Kidney epithelial cell (primary cell): ENCODE results near the gene SRCIN1. TPM values are rescaled to one million over a fixed set of nuclear protein-coding genes. Genes with fewer than 3 reads are reported as not detected.
A peak's percentile ranks its signal among the peaks of the same experiment; 100 is the strongest.
"Not testable (repeated sequence)": the region's sequence is repeated elsewhere in the genome, so short reads cannot be mapped to it uniquely, and the experiment has no call there.

Experiments used
- DNase-seq: peaks from one replicate; pipeline ENCODE4 v3.0.0-alpha.2; 2010; ENCODE audit warnings: low read depth
- H3K27me3 ChIP-seq: 2 replicates; pipeline ENCODE4 v1.6.0; 2011; ENCODE audit warnings: low read length; ENCODE audit not compliant: control insufficient read depth, insufficient read depth
- H3K36me3 ChIP-seq: 2 replicates; pipeline ENCODE4 v1.5.1; 2011; ENCODE audit warnings: low read length; ENCODE audit not compliant: control insufficient read depth, insufficient read depth
- H3K4me3 ChIP-seq: 2 replicates; pipeline ENCODE4 v1.5.1; 2011; ENCODE audit warnings: low read depth, mild to moderate bottlenecking, control low read depth, low read length
- total RNA-seq: library from RNA; depleted of rRNA; stranded (reverse); fragments of >200 nt; gene quantifications from 2 replicates; pipeline ENCODE4 v1.2.3, GENCODE V29; 2015
- TF ChIP-seq, protein P1 (sequence below): IDR thresholded peaks from 2 replicates; pipeline ENCODE4 v1.5.1; 2011; ENCODE audit warnings: mild to moderate bottlenecking, moderate library complexity, low read length, control low read depth, inconsistent platforms; ENCODE audit not compliant: insufficient read depth, poor library complexity, severe bottlenecking

The SRCIN1 gene
- total RNA-seq, 1 donor from 2014 or later: 0.84 TPM

DNA sequence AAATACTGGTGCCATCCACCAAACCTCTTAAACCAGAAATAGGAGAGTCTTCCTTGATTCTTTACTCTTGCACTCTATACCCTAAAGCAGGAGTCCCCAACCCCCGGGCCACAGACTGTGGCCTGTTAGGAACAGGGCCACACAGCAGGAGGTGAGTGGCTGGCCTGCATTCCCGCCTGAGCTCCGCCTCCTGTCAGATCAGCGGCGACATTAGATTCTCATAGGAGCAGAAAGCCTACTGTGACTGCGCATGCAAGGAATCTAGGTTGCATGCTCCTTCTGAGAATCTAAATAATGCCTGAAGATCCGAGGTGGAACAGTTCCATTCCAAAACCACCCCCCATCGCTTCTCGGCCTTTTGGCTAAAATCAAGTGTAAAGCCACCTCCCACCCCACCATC lies 30.3 kb upstream of the SRCIN1 start:
- no peak for DNase-seq
- TF ChIP-seq, protein P1, sequence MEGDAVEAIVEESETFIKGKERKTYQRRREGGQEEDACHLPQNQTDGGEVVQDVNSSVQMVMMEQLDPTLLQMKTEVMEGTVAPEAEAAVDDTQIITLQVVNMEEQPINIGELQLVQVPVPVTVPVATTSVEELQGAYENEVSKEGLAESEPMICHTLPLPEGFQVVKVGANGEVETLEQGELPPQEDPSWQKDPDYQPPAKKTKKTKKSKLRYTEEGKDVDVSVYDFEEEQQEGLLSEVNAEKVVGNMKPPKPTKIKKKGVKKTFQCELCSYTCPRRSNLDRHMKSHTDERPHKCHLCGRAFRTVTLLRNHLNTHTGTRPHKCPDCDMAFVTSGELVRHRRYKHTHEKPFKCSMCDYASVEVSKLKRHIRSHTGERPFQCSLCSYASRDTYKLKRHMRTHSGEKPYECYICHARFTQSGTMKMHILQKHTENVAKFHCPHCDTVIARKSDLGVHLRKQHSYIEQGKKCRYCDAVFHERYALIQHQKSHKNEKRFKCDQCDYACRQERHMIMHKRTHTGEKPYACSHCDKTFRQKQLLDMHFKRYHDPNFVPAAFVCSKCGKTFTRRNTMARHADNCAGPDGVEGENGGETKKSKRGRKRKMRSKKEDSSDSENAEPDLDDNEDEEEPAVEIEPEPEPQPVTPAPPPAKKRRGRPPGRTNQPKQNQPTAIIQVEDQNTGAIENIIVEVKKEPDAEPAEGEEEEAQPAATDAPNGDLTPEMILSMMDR: no peak
- H3K4me3 ChIP-seq: no peak overlapping the region
- no peaks in the 10 kb centered on the region for H3K36me3 ChIP-seq
- no peaks in the 10 kb centered on the region for H3K27me3 ChIP-seq

DNA sequence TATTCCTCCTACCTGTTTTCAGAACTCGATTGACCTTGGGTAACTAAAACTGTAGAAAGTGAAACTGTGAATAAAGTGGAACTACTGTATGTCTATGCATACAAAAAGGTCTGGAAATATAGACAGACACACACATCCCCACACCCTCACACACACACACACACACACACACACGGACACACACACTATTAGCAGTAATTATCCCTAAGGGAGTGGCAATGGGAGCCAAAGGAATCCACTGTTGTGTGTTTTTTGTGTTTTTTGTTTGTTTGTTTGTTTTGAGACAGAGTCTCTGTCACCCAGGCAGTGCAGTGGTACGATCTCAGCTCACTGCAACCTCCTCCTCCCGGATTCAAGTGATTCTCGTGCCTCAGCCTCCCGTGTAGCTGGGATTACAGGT lies 26.6 kb upstream of the SRCIN1 start:
- Histone ChIP-seq H3K36me3 (no peaks in the 10 kb centered on the region), H3K4me3 (no peak overlapping the region), H3K27me3 (no peaks in the 10 kb centered on the region)
- no peak for DNase-seq
- TF ChIP-seq, protein P1: no peak

DNA sequence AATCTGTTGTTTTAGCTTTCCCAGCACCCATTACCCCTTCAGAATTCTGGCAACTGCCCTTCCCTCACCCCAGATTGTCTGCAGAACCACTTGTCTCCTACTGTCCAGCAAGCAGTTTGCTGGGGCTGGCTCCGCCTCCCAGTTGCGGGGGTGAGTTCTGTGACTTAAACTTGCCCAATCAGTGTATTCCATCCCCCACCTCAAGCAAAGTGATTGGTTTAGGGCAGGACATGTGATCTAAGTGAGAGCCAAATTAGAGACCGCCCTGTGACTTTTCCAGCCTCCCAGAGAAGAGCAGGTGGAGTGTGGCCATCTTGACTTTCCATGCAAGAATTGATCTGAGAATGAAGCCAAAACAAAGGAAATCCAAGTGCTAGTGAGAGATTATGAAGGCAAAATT lies 22.7 kb upstream of the SRCIN1 start:
- TF ChIP-seq, protein P1: no peak

DNA sequence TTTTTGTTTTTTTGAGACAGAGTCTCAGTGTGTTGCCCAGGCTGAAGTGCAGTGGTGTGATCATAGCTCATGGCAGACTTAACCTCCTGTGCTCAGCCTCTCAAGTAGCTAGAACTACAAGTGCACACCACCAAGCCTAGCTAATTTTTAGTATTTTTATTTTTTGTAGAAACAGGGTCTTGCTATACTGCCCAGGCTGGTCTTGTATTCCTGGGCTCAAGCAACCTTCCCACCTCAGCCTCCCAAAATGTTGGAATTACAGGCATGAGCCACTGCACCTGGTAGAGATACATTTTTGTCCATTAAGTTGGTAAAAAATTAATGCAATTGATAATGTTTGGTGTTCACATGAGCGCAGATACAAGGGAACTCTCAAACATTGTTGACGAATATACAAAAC lies 22.2 kb upstream of the SRCIN1 start:
- Histone ChIP-seq H3K36me3 (no peaks in the 10 kb centered on the region), H3K27me3 (peaks cover under 1% of the 10 kb centered on the region), H3K4me3 (no peak overlapping the region)
- no peak for DNase-seq
- TF ChIP-seq, protein P1: no peak

More for the DNA sequence above, 22.7 kb upstream of the SRCIN1 start:
- Histone ChIP-seq H3K36me3 (no peaks in the 10 kb centered on the region), H3K4me3 (no peak overlapping the region), H3K27me3 (no peaks in the 10 kb centered on the region)
- no peak for DNase-seq

DNA sequence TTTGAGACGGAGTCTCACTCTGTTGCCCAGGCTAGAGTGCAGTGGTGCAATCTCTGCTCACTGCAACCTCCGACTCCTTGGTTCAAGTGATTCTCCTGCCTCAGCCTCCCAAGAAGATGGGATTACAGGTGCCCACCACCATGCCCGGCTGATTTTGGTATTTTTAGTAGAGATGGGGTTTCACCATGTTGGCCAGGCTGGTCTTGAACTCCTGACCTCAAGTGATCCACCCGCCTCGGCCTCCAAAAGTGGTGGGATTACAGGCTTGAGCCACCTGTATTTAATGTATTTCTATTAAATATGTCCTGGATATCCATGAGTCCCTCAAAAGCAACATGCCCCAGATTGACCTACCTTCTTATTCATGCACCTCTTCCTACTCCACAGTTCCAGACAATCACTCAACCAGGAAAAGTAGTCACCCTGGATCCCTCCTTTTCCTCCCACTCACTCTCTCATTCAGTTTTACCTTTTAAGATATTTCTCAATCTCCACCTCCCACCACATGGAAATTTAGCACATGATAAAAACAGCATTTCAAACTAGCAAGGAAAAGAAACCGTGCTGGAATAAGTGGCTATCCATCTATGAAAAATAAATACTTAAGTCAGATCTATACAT lies 21.0 kb upstream of the SRCIN1 start:
- H3K4me3 ChIP-seq, H3K27me3 ChIP-seq, H3K36me3 ChIP-seq: not testable (repeated sequence)
- peak; percentile 2 for DNase-seq

DNA sequence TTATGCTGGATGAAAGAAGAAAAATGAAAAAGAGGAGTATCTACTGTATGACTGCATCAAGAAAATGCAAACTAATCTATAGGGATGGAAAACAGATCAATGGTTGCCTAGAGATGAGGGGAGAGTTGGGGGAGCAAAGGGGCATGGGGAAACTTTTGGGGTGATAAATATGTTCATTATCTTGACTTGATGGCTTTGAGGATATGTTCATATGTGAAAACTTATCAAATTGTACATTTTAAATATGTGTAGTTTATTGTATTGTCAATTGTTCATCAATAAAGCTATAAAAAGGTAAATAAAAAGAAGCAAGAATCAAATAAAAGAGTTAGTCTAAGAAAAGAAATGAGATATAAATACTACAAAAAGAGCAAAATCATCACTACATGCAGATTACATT lies 19.7 kb upstream of the SRCIN1 start:
- DNase-seq: no peak
- H3K4me3 ChIP-seq: no peak overlapping the region
- H3K27me3 ChIP-seq: peaks cover 5% of the 10 kb centered on the region
- TF ChIP-seq, protein P1: no peak
- H3K36me3 ChIP-seq: no peaks in the 10 kb centered on the region

DNA sequence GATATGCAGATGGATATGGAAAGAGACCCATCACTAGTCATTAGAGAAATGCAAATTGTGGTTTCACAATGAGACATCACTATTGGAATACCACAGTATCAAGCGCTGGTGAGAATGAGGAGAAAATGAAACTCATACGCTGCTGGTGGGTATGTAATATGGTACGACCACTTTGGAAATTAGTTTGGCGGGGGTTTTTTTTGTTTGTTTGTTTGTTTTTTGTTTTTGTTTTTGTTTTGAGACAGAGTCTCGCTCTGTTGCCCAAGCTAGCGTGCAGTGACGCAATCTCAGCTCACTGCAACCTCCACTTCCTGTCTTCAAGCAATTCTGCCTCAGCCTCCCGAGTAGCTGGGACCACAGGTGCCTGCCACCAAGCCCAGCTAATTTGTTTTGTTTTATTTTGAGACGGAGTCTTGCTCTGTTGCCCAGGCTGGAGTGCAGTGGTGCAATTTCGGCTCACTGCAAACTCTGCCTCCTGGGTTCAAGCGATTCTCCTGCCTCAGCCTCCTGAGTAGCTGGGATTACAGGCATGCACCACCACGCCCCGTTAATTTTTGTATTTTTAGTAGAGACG lies 19.1 kb upstream of the SRCIN1 start:
- not testable (repeated sequence) for H3K4me3 ChIP-seq, H3K27me3 ChIP-seq, DNase-seq, H3K36me3 ChIP-seq
